Stimulated activated CD8-positive, alpha-beta memory T cell treated with anti-CD3 and anti-CD28 coated beads, Interleukin-7, amount 100 ng/mL, for 1 hour (primary cell): ENCODE data around the gene POC1B.

Source experiments
- DNase-seq, 2 donors: peaks; one replicate each; pipeline ENCODE4 v3.0.0-alpha.2; 2020; ENCODE audit warnings: low read depth in 2 of 2

The POC1B gene

GRCh38 chr12:89539426-89540223, 13.8 kb upstream of the POC1B start:
- no peak for DNase-seq

GRCh38 chr12:89538897-89539296, 13.1 kb upstream of the POC1B start:
- DNase-seq, result no peak

- DNase-seq, result no peak
Measured at GRCh38 chr12:89537389-89537788, 11.5 kb upstream of the POC1B start.

- no peak for DNase-seq
Measured at GRCh38 chr12:89529738-89530137, 3.9 kb upstream of the POC1B start.

DNA sequence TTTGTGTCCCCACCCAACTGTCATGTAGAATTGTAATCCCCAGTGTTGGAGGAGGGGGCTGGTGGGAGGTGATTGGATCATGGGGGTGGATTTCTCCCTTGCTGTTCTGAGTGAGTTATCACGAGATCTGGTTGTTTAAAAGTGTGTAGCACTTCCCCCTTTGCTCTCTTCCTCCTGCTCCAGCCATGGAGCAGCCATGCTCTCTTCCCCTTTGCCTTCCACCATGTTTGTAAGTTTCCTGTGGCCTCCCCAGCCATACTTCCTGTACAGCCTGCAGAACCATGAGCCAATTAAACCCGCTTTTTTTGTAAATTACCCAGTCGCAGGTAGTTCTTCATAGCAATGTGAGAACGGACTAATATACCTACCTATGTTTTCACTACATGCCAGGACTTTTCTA, 2.6 kb upstream of the POC1B start:
- no peak for DNase-seq

DNA sequence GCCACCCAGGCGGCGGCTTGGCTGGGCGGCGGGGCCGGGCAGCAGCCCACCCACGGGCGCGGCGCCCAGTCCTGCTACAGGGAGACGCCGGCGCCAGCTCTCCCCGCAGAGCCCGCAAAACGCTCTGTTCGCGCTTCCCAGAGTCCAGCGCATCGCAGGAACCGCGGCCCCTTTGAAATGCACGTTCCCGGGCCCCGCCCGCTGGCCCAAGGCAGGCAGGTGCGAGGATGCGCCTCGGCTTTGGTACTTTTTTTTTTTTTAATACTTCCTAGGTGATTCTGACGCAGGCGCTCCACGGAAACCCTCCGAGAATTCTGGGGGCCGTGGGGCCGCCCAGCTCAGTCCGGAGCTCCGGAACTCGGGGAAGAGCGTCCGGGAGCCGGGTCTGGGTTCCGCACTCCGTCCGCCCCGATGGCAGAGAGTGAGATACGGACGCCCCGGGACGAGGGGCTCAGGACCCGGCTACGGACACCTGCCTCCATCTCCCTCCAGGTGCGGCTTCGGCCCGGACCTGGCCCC, 483 bp downstream of the POC1B start:
- peak in 1 of 2 donors; percentile 14 for DNase-seq

DNA sequence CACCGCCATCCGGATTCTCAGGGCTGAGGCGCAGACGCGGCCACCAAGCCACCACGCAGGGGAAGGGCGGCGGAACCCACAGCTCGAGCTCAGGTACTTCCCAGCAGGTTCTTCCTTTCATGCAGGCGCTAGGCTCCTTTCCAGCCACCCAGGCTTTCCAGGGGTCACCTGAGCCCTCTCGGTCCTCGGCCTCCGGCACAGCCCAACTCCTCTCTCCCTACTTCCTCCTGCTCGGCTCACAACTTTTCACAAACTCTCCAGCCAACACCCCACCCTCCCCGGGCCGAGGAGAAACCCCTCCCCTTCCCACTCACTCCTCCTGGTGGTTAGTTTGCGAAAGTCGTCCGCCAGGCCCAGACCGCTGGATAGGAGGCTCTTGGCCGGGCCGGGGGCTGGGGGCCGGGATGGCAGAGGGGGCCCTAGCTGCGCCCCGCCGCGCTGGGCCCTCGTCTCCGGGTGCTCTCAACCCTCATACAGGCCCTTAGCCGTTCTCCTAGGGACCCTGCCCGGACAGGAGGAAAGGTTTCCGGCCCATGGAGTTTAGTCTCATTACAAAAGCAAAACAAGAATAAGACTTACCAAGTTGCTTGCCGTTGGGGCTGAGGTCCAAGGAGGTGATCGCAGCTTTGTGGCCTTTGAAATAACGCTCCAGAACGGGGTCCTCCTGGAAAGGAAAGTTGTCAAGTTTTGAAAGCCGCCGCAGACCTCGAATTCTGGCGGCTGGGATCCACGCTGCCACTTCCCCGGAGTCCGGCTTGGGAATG, 1.1 kb downstream of the POC1B start, which contains the start of gene GALNT4:
TSS of gene GALNT4 (minus strand) at position 256 of the 764 bp plus-strand sequence. CDS start at position 9, 247 bp downstream.
- DNase-seq, result peak; percentile 54 to 55

- no peak for DNase-seq
Measured at GRCh38 chr12:89523843-89524540, 1.9 kb downstream of the POC1B start.

DNA sequence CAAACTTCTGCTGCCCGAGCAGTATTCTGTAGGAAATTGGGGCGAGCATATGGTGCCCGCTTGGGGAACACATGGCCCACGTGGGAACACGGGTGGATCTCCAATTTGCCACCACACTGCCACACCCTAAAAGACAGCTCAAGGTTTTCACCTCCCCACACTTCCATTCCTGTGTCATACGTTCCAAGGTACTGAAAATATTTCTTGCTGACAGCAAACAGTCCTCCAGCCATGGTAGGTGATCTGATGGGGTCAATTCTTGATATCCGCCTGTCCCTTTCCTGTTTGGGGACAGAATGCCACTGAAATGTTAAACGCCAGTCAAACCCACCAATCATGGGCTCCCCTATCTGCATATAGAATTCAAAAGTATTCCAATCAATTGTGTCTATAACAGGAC, 2.5 kb downstream of the POC1B start:
- no peak for DNase-seq

DNA sequence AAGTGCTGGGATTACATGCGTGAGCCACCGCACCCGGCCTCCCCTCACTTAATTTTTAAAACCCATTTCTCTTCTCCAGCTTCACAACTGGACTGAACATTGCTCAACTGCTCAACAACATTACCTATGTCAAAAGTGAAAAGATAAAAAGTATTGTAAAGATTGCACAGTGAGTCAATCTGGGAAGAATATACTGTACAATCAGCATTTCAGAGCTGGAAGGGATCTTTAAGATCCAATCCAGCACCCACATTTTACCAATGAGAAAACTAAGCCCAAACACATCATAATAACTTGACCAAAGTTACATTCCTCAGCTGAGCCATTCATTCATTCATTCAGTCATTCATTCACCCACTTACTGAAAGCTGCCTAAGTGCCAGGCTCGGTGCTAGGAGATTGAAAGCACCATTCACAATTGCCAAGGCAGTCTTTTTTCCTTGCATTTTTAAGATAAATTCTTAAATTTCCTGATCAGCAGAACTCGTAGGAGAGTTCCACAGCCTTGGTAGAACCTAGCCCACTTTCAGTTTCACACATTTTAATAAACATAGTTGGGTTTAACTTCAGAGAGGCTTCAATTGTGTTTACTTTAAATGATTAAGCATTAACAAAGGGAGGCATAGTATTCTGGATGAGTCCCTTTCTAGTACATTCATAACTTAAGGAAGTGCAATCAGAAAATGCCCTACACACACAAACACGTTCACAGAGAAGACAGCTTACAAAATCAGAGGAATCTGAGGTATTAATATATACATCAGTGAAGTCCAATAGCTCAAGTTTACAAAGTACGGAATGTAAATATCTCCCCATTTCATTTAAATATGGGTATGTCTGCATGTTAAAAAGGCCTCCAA, 4.3 kb downstream of the POC1B start:
- no peak for DNase-seq

- DNase-seq, result no peak
Measured at GRCh38 chr12:89517720-89518119, 8.1 kb downstream of the POC1B start.

- DNase-seq, result no peak
Measured at GRCh38 chr12:89516633-89517032, 9.2 kb downstream of the POC1B start.

DNA sequence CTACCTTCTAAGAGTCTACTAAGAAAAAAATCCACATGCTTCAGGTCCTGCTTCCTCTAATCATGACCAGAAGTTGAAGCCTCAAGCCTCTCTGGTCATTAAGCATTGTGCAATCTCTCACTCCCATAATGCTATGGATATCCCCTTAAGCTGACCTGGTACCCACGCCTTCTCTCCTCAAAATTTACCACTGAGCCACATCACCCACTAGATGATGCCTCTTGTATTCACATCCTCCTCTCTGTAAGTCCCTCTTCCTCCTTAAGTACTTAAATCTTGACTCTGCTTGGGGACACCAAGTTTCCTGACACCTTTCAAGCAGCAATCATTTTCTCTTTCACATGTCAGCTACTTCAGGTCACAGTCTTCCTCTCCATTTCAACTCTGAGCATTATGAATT, 11.1 kb downstream of the POC1B start:
- DNase-seq, result no peak

DNA sequence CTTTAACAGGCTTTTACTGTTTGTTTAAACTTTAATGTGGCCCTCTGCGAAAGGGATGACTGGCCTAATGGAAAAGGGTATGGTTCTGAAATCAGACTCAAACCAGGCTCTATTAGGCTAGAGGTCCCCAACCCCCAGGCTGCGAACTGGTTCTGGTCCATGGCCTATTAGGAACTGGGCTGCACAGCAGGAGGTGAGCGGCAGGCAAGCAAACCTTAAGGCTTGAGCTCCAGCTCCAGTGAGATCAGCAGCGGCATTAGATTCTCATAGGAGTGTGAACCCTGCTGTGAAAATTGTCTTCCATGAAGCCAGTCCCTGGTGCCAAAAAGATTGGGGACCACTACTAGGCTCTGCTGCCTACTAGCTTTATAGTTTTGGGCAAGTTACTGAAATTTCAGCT, 12.3 kb downstream of the POC1B start:
- no peak for DNase-seq

DNA sequence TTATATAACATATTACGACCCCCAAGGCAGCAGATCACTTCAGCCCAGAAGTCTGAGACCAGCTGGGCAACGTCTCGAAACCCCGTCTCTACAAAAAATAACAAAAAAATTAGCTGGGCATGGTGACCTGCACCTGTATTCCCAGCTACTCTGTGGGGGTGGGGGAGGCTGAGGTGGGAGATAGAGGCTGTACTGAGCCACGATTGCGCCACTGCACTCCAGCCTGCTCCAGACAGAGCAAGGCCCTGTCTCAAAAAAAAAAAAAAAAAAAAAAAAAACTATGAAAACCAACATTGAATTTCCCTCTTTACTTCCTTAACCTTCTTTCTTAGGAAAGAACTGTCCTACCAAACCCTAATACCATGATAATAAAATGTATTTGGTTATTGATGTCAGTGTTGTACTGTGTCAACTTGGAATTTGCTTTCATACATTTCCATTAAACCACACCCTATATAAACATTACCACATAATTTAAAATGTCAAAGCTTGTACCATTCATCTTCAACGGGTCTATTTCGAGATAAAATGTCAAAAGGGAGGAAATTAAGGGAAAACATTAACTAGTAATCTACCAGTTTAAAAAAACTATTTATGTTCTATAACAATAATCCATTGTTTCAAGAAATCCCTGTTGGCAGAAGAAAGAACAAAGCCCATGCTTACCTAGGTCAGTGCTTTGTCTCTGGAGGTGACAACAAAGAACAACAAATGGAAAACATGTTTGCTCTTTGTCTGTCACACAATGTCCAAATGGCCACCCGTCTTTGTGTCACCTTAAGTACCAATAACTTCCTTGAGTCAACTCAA, 18.6 kb downstream of the POC1B start:
- DNase-seq, result no peak

- DNase-seq, result no peak
Measured at GRCh38 chr12:89506050-89506449, 19.8 kb downstream of the POC1B start.

DNA sequence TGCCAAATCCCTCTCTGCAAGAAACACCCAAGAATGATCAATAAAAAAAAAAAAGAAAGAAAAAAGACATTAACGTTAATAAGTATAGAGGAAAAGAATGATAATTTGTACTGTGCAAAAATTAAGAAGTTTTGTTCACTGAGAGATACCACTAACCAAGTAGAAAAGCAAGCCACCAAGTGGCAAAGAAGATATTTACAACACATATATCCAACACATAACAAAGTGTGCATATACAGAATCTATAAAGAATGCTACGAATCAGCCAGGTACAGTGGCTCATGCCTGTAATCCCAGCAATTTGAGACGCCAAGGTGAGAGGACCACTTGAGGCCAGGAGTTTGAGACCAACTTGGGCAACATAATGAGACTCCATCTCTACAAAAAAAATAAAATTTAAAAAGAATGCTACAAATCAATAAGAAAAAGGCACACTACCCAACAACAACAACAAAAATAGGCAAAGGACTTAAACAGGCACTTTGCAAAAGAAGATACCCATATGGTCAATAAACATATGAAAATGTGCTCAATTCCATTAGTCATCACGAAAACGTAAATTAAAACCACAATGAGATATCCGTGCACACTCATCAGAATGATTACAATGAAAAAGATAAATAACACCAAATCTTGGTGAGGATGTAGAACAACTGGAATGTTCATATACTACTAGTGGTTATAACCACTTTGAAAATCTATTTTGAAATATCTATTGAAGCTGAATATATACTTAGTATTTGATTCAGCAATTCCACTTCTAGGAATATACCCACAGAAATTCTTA, 21.1 kb downstream of the POC1B start:
- DNase-seq, result no peak

GRCh38 chr12:89501793-89502192, 24.1 kb downstream of the POC1B start:
- DNase-seq, result no peak

DNA sequence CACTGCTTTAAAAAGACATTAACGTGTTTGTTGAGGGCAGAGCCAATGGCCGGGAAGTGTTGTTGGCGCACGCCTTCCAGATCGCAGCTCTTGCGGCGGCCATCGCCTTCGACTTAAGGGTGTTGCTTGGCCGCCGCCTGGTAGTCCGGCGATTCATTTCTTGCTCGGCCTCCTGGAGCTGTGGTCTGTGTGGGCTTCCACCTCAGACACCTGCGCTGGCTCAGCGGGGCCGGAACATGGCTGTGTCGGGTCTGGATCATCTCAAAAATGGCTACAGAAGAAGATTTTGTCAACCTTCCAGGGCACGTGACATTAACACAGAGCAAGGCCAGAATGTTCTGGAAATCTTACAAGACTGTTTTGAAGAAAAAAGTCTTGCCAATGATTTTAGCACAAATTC, 26.0 kb downstream of the POC1B start:
- no peak for DNase-seq

GRCh38 chr12:89497467-89497866, 28.4 kb downstream of the POC1B start:
- no peak for DNase-seq
